Measurements from ENCODE around the gene DHRS3. TPM values are rescaled to one million over a fixed set of nuclear protein-coding genes. Genes with fewer than 3 reads are reported as not detected.

DHRS3 gene
- total and polyA plus RNA-seq, 3 experiments from 2014 or later = 31.9 to 123 (median 117) TPM

- Histone ChIP-seq H3K4me3 (ENCODE audit: low read length) (no peak overlapping the region), H3K4me1 (ENCODE audit: insufficient read depth, low read length) (peaks cover 40% of the 10 kb centered on the region), H3K9me3 (ENCODE audit: low read length) (no peaks in the 10 kb centered on the region), H3K27me3 (ENCODE audit: insufficient read depth, low read length, poor library complexity, severe bottlenecking) (no peaks in the 10 kb centered on the region), H3K27ac (ENCODE audit: low read depth, low read length) (no peak overlapping the region), H3K36me3 (ENCODE audit: insufficient read depth, low read length) (peaks cover 9% of the 10 kb centered on the region)
- POLR2A ChIA-PET = no interaction called here
- H3K9me3 Mint-ChIP-seq = peaks cover 0 to 4% (median 0%) of the 10 kb centered on the region in 5 donors
- CTCF ChIA-PET = no interaction called here
- DNase-seq = no peak
- peak overlapping the region in 7 of 8 donors; percentile 4 to 94 (median 84) for H3K27ac Mint-ChIP-seq
- no peak overlapping the region for H3K4me3 Mint-ChIP-seq
- H3K36me3 Mint-ChIP-seq = peaks cover 6 to 43% (median 11%) of the 10 kb centered on the region in 3 donors
- H3K4me1 Mint-ChIP-seq = peaks cover 50 to 77% (median 61%) of the 10 kb centered on the region in 3 donors
- peaks cover 0 to 2% of the 10 kb centered on the region in 2 donors for H3K27me3 Mint-ChIP-seq
These were observed 10.7 kb downstream of the DHRS3 start for GRCh38 chr1:12607263-12607662.

GRCh38 chr1:12604986-12605385 is 13.0 kb downstream of the DHRS3 start:
- peaks cover 6% of the 10 kb centered on the region for H3K36me3 ChIP-seq (ENCODE audit: insufficient read depth, low read length)
- DNase-seq = no peak
- POLR2A ChIA-PET = interaction anchor here (0.6 to 2.3 kb wide), 5 partner anchors 11 to 169 kb away, joined by 3 to 24 read pairs (median 10); partner anchors contain the start of gene DHRS3
- H3K4me3 ChIP-seq (ENCODE audit: low read length) = no peak overlapping the region
- no peaks in the 10 kb centered on the region for H3K9me3 ChIP-seq (ENCODE audit: low read length)
- no peak overlapping the region for H3K27ac ChIP-seq (ENCODE audit: low read depth, low read length)
- Mint-ChIP-seq H3K9me3 (peaks cover 0 to 4% (median 0%) of the 10 kb centered on the region in 5 donors), H3K27me3 (peaks cover 0 to 2% of the 10 kb centered on the region in 2 donors), H3K36me3 (peaks cover 4 to 31% (median 11%) of the 10 kb centered on the region in 3 donors), H3K4me1 (peaks cover 46 to 82% (median 59%) of the 10 kb centered on the region in 3 donors), H3K27ac (peak overlapping the region in 7 of 8 donors; percentile 9 to 96 (median 79)), H3K4me3 (peak overlapping the region in 2 of 7 donors; percentile 11 to 16)
- H3K27me3 ChIP-seq (ENCODE audit: insufficient read depth, low read length, poor library complexity, severe bottlenecking) = no peaks in the 10 kb centered on the region
- CTCF ChIA-PET = interaction anchor here (1.0 to 5.4 kb wide), 4 partner anchors 13 to 197 kb away, joined by 3 to 124 read pairs (median 4); partner anchors contain the start of gene DHRS3
- peaks cover 55% of the 10 kb centered on the region for H3K4me1 ChIP-seq (ENCODE audit: insufficient read depth, low read length)

- peaks cover 46 to 82% (median 59%) of the 10 kb centered on the region in 3 donors for H3K4me1 Mint-ChIP-seq
- no peak overlapping the region for H3K4me3 ChIP-seq (ENCODE audit: low read length)
These were observed 13.7 kb downstream of the DHRS3 start for GRCh38 chr1:12604114-12604874.

GRCh38 chr1:12603224-12603623 is 14.8 kb downstream of the DHRS3 start:
- H3K9me3 Mint-ChIP-seq = peaks cover 0 to 4% (median 0%) of the 10 kb centered on the region in 5 donors
- peaks cover 6% of the 10 kb centered on the region for H3K36me3 ChIP-seq (ENCODE audit: insufficient read depth, low read length)
- no peaks in the 10 kb centered on the region for H3K27me3 ChIP-seq (ENCODE audit: insufficient read depth, low read length, poor library complexity, severe bottlenecking)
- H3K27me3 Mint-ChIP-seq = peaks cover 0 to 2% of the 10 kb centered on the region in 2 donors
- peaks cover 8 to 24% (median 9%) of the 10 kb centered on the region in 3 donors for H3K36me3 Mint-ChIP-seq
- DNase-seq = no peak
- peak overlapping the region in 3 of 7 donors; percentile 19 to 54 (median 22) for H3K4me3 Mint-ChIP-seq
- H3K27ac ChIP-seq (ENCODE audit: low read depth, low read length) = no peak overlapping the region
- peaks cover 68% of the 10 kb centered on the region for H3K4me1 ChIP-seq (ENCODE audit: insufficient read depth, low read length)
- H3K4me1 Mint-ChIP-seq = peaks cover 40 to 79% (median 57%) of the 10 kb centered on the region in 3 donors
- no peak overlapping the region for H3K4me3 ChIP-seq (ENCODE audit: low read length)
- H3K9me3 ChIP-seq (ENCODE audit: low read length) = no peaks in the 10 kb centered on the region
- ChIA-PET CTCF (interaction anchor here (0.9 to 5.4 kb wide), 2 partner anchors 15 to 27 kb away, joined by 3 to 124 read pairs; partner anchors contain the start of gene DHRS3), POLR2A (interaction anchor here (1.3 to 2.3 kb wide), 3 partner anchors 13 to 17 kb away, joined by 4 to 24 read pairs (median 18); partner anchors contain the start of gene DHRS3)
- H3K27ac Mint-ChIP-seq = peak overlapping the region in 6 of 8 donors; percentile 4 to 67 (median 58)

More at GRCh38 chr1:12604114-12604874, 13.7 kb downstream of the DHRS3 start:
- peak; percentile 43 to 76 (median 50) for DNase-seq
- H3K36me3 ChIP-seq (ENCODE audit: insufficient read depth, low read length) = peaks cover 6% of the 10 kb centered on the region
- ChIA-PET POLR2A (interaction anchor here (0.6 to 2.3 kb wide), 7 partner anchors 12 to 169 kb away, joined by 3 to 24 read pairs (median 6); partner anchors contain the start of gene DHRS3), CTCF (interaction anchor here (0.6 to 5.4 kb wide), 6 partner anchors 14 to 197 kb away, joined by 3 to 124 read pairs (median 3); partner anchors contain the start of gene DHRS3)
- H3K36me3 Mint-ChIP-seq = peaks cover 8 to 29% (median 11%) of the 10 kb centered on the region in 3 donors
- H3K9me3 Mint-ChIP-seq = peaks cover 0 to 4% (median 0%) of the 10 kb centered on the region in 5 donors
- H3K27ac ChIP-seq (ENCODE audit: low read depth, low read length) = peak overlapping the region; percentile 3
- H3K27me3 Mint-ChIP-seq = peaks cover 0 to 2% of the 10 kb centered on the region in 2 donors
- peak overlapping the region; percentile 11 to 96 (median 74) for H3K27ac Mint-ChIP-seq
- peaks cover 60% of the 10 kb centered on the region for H3K4me1 ChIP-seq (ENCODE audit: insufficient read depth, low read length)
- H3K4me3 Mint-ChIP-seq = peak overlapping the region; percentile 31 to 80 (median 64)
- no peaks in the 10 kb centered on the region for H3K9me3 ChIP-seq (ENCODE audit: low read length)
- no peaks in the 10 kb centered on the region for H3K27me3 ChIP-seq (ENCODE audit: insufficient read depth, low read length, poor library complexity, severe bottlenecking)

- Mint-ChIP-seq H3K27ac (peak overlapping the region in 6 of 8 donors; percentile 29 to 72 (median 58)), H3K27me3 (peaks cover 0 to 2% of the 10 kb centered on the region in 2 donors), H3K9me3 (peaks cover 0 to 4% (median 0%) of the 10 kb centered on the region in 5 donors), H3K4me1 (peaks cover 41 to 85% (median 62%) of the 10 kb centered on the region in 3 donors), H3K4me3 (no peak overlapping the region), H3K36me3 (peaks cover 5 to 22% (median 8%) of the 10 kb centered on the region in 3 donors)
- CTCF ChIA-PET = interaction anchor here (5.4 kb wide), 1 partner anchor 16 kb away, joined by 124 read pairs; the partner anchor contains the start of gene DHRS3
- Histone ChIP-seq H3K4me3 (ENCODE audit: low read length) (no peak overlapping the region), H3K27ac (ENCODE audit: low read depth, low read length) (no peak overlapping the region), H3K36me3 (ENCODE audit: insufficient read depth, low read length) (peaks cover 6% of the 10 kb centered on the region), H3K27me3 (ENCODE audit: insufficient read depth, low read length, poor library complexity, severe bottlenecking) (no peaks in the 10 kb centered on the region), H3K9me3 (ENCODE audit: low read length) (no peaks in the 10 kb centered on the region), H3K4me1 (ENCODE audit: insufficient read depth, low read length) (peaks cover 71% of the 10 kb centered on the region)
- POLR2A ChIA-PET = no interaction called here
- DNase-seq = no peak
These were observed 15.4 kb downstream of the DHRS3 start for GRCh38 chr1:12602659-12603024.

- Mint-ChIP-seq H3K36me3 (peaks cover 0 to 15% (median 4%) of the 10 kb centered on the region in 3 donors), H3K9me3 (no peaks in the 10 kb centered on the region), H3K27ac (peak overlapping the region in 5 of 8 donors; percentile 6 to 72 (median 36)), H3K4me1 (peaks cover 41 to 87% (median 62%) of the 10 kb centered on the region in 3 donors), H3K27me3 (peaks cover 0 to 2% of the 10 kb centered on the region in 2 donors), H3K4me3 (no peak overlapping the region)
- POLR2A ChIA-PET = interaction anchor here (0.7 to 1.8 kb wide), 3 partner anchors 14 to 17 kb away, joined by 4 to 9 read pairs (median 7); partner anchors contain the start of gene DHRS3
- DNase-seq = no peak
- CTCF ChIA-PET = interaction anchor here (1.0 to 5.4 kb wide), 13 partner anchors 9 to 310 kb away, joined by 3 to 124 read pairs (median 4); partner anchors contain the start of gene DHRS3
- H3K27ac ChIP-seq (ENCODE audit: low read depth, low read length) = no peak overlapping the region
- no peaks in the 10 kb centered on the region for H3K9me3 ChIP-seq (ENCODE audit: low read length)
- no peaks in the 10 kb centered on the region for H3K27me3 ChIP-seq (ENCODE audit: insufficient read depth, low read length, poor library complexity, severe bottlenecking)
- peaks cover 72% of the 10 kb centered on the region for H3K4me1 ChIP-seq (ENCODE audit: insufficient read depth, low read length)
- H3K36me3 ChIP-seq (ENCODE audit: insufficient read depth, low read length) = peaks cover 6% of the 10 kb centered on the region
- H3K4me3 ChIP-seq (ENCODE audit: low read length) = no peak overlapping the region
These were observed 16.0 kb downstream of the DHRS3 start for GRCh38 chr1:12601700-12602658.

Data from CD8-positive, alpha-beta memory T cell (primary cell).